ENCODE measurements around the gene TMEM132D.

Gene TMEM132D

GRCh38 chr12:129530984-129531383, 372.8 kb downstream of the TMEM132D start:
- H3K9me2 ChIP-seq (ENCODE audit: low read depth, low read length), result no peaks in the 10 kb centered on the region
- no peak overlapping the region for H2AFZ ChIP-seq (ENCODE audit: low read length)
- no peak overlapping the region for H3K9ac ChIP-seq (ENCODE audit: low read length)
- no peaks in the 10 kb centered on the region for H3K27me3 ChIP-seq (ENCODE audit: insufficient read depth, low read length)
- H3K9me3 ChIP-seq (ENCODE audit: low read length), result no peaks in the 10 kb centered on the region
- no peaks in the 10 kb centered on the region for H4K20me1 ChIP-seq (ENCODE audit: insufficient read depth, low read length)
- H3K27ac ChIP-seq (ENCODE audit: low read depth, low read length, poor library complexity, severe bottlenecking), result no peak overlapping the region
- no peaks in the 10 kb centered on the region for H3F3A ChIP-seq (ENCODE audit: insufficient read depth, low read length)
- no peak for TF ChIP-seq EZH2 (IDR thresholded peaks at IDR 0.05; ENCODE audit: borderline replicate concordance, low read length)
- no peak for TF ChIP-seq CTCF (IDR thresholded peaks at IDR 0.05; ENCODE audit: low read length)
- H3K36me3 ChIP-seq (ENCODE audit: insufficient read depth, low read length), result no peaks in the 10 kb centered on the region
- H3K4me3 ChIP-seq (ENCODE audit: low read depth, low read length, poor library complexity, severe bottlenecking), result no peak overlapping the region
- no peak overlapping the region for H3K4me2 ChIP-seq (ENCODE audit: low read length)
- H3K4me1 ChIP-seq (ENCODE audit: insufficient read depth, low read length, severe bottlenecking), result no peaks in the 10 kb centered on the region
- H3K79me2 ChIP-seq (ENCODE audit: insufficient read depth, low read length), result no peaks in the 10 kb centered on the region

- no peak overlapping the region for H3K9ac ChIP-seq (ENCODE audit: low read length)
Observed at GRCh38 chr12:129530517-129530916, 373.3 kb downstream of the TMEM132D start.

GRCh38 chr12:129527506-129527905, 376.3 kb downstream of the TMEM132D start:
- Histone ChIP-seq H3K4me2 (ENCODE audit: low read length) (no peak overlapping the region), H3K4me1 (ENCODE audit: insufficient read depth, low read length, severe bottlenecking) (no peaks in the 10 kb centered on the region), H3K9me2 (ENCODE audit: low read depth, low read length) (no peaks in the 10 kb centered on the region), H4K20me1 (ENCODE audit: insufficient read depth, low read length) (no peaks in the 10 kb centered on the region), H3K36me3 (ENCODE audit: insufficient read depth, low read length) (no peaks in the 10 kb centered on the region), H2AFZ (ENCODE audit: low read length) (no peak overlapping the region), H3F3A (ENCODE audit: insufficient read depth, low read length) (no peaks in the 10 kb centered on the region), H3K4me3 (ENCODE audit: low read depth, low read length, poor library complexity, severe bottlenecking) (no peak overlapping the region), H3K9ac (ENCODE audit: low read length) (no peak overlapping the region), H3K9me3 (ENCODE audit: low read length) (no peaks in the 10 kb centered on the region), H3K27me3 (ENCODE audit: insufficient read depth, low read length) (no peaks in the 10 kb centered on the region), H3K79me2 (ENCODE audit: insufficient read depth, low read length) (no peaks in the 10 kb centered on the region), H3K27ac (ENCODE audit: low read depth, low read length, poor library complexity, severe bottlenecking) (no peak overlapping the region)
- TF ChIP-seq EZH2 (IDR thresholded peaks at IDR 0.05; ENCODE audit: borderline replicate concordance, low read length), result no peak
- no peak for TF ChIP-seq CTCF (IDR thresholded peaks at IDR 0.05; ENCODE audit: low read length)

More at GRCh38 chr12:129530517-129530916, 373.3 kb downstream of the TMEM132D start:
- Histone ChIP-seq H3K9me3 (ENCODE audit: low read length) (no peaks in the 10 kb centered on the region), H3K9me2 (ENCODE audit: low read depth, low read length) (no peaks in the 10 kb centered on the region), H4K20me1 (ENCODE audit: insufficient read depth, low read length) (no peaks in the 10 kb centered on the region), H3K27ac (ENCODE audit: low read depth, low read length, poor library complexity, severe bottlenecking) (no peak overlapping the region), H3K27me3 (ENCODE audit: insufficient read depth, low read length) (no peaks in the 10 kb centered on the region), H3F3A (ENCODE audit: insufficient read depth, low read length) (no peaks in the 10 kb centered on the region), H3K4me3 (ENCODE audit: low read depth, low read length, poor library complexity, severe bottlenecking) (no peak overlapping the region), H2AFZ (ENCODE audit: low read length) (no peak overlapping the region), H3K36me3 (ENCODE audit: insufficient read depth, low read length) (no peaks in the 10 kb centered on the region), H3K4me1 (ENCODE audit: insufficient read depth, low read length, severe bottlenecking) (no peaks in the 10 kb centered on the region), H3K79me2 (ENCODE audit: insufficient read depth, low read length) (no peaks in the 10 kb centered on the region), H3K4me2 (ENCODE audit: low read length) (no peak overlapping the region)
- TF ChIP-seq CTCF (IDR thresholded peaks at IDR 0.05; ENCODE audit: low read length) (no peak), EZH2 (IDR thresholded peaks at IDR 0.05; ENCODE audit: borderline replicate concordance, low read length) (no peak)
